ENCODE data around the gene TOM1L1.

Gene TOM1L1

GRCh38 chr17:54947396-54947795 lies 46.7 kb downstream of the TOM1L1 start:
- no peak for DNase-seq (ENCODE audit: low spot score)

DNA sequence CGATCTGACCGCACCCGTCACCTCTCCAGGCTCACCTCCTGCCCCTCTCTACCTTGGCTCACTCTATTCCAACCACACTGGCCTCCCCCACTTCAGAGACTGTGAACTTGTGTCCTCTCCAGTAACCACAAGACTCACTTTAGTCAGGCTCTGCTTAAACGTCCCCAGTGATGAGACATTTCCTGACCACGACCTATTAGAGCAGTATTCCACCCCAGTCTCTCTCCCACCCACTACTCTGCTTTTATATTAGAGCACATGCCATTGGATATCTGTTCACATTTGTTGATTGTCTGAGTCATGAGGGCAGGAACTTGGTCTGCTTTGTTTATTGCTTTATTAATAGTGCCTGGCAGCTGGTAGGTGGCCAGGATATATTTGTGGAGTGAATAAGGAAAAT lies 47.7 kb downstream of the TOM1L1 start:
- DNase-seq (ENCODE audit: low spot score) = no peak

- no peak for DNase-seq (ENCODE audit: low spot score)
Observed at GRCh38 chr17:54950116-54950515, 49.5 kb downstream of the TOM1L1 start.

DNA sequence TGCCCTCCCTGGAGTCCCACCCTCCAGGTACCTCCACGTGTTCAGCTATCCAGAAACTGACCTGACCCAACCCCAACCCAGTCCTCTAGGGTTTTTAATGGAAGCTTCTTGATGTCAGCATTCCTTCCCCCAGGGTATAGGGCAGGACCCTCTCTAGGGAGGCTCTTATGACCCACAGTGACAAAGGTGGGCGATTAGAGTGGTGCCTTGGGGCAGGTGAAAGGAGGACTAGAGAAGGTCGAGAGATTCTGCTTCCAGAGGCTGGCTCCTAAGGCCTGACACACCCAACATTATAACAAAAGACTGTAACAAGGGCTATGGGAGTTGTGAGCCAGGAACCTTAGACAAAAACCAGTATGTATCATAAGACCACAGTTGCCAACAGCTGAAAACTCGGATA lies 50.6 kb downstream of the TOM1L1 start:
- no peak for DNase-seq (ENCODE audit: low spot score)

- DNase-seq (ENCODE audit: low spot score) = no peak
Observed at GRCh38 chr17:54956791-54957190, 56.1 kb downstream of the TOM1L1 start.

DNA sequence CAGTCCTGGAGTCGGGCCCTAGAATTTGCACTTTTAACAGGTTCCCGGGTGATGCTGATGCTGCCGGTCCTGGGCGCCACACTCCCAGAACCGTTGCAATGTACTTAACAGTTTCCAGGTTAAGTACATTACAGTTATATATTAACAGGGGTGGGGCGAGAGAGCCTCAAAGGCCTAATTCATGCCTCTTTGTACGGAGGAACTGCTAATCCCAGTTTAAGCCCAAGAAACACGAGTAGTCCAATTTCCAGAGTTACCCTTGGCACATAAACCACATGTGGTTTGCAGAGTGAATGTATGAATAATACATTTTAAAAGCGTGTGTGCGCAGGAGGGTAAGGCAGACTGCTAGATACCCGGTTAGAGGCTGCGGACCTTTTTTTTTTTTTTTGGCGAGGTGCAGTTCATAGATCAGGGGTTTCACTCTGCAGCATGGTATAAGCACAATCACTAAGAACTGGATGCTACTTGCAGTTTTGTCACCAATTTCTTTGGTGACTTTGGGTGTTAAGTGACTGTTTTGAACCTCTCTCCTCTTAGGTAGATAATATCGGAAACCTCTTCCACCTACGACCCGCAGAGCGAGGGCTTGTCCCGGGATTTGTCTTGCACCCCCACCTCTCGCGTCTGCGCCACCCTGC lies 67.1 kb downstream of the TOM1L1 start:
- peak; percentile 54 for DNase-seq (ENCODE audit: low spot score)

DNA sequence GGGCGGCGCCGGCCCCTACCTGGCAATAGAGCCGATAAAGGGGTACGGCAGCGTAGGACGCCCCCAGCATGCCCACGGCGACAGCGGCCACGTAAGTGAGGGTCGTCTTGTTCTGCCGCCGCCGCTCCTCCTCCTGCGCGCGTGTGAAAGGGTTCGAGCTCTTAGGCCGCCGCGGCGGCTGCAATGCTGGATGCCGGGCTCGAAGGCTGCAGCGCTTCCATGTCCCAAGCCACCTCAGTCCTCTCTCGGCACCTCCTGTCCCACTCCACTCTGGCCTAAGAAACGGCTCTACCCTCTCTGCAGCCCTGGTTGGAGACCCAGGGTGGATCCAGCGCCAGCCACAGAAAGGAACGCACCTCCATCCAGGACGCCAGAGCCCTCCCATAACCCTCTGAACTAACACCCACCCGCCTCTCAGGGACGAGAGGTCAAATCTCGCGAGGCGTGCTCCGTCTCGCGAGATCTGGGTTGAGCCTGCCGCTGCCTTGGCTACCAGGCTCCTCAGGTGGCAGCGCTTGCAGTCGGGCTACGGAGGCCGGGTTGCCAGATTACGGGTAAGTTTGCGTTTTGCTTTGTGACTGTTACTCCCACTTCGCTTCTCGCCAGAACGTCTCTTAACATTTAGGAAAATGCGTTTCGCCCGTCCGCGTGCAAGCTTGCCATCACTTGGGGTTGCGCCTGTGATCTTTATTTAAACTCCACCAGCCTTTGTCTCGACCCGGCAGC lies 67.8 kb downstream of the TOM1L1 start, which contains the start of the genes COX11 and STXBP4:
Gene COX11 (minus strand): TSS at position 393 of the 726 bp plus-strand sequence. CDS start 8 bp downstream, at position 385.
Gene STXBP4 (plus strand): TSS at position 504 of the 726 bp plus-strand sequence. CDS start 17,455 bp downstream, outside the sequence.
- peak; percentile 96 for DNase-seq (ENCODE audit: low spot score)

GRCh38 chr17:54968988-54969332 lies 68.3 kb downstream of the TOM1L1 start:
- peak; percentile 8 for DNase-seq (ENCODE audit: low spot score)

GRCh38 chr17:54969658-54970572 lies 69.3 kb downstream of the TOM1L1 start:
- no peak for DNase-seq (ENCODE audit: low spot score)

DNA sequence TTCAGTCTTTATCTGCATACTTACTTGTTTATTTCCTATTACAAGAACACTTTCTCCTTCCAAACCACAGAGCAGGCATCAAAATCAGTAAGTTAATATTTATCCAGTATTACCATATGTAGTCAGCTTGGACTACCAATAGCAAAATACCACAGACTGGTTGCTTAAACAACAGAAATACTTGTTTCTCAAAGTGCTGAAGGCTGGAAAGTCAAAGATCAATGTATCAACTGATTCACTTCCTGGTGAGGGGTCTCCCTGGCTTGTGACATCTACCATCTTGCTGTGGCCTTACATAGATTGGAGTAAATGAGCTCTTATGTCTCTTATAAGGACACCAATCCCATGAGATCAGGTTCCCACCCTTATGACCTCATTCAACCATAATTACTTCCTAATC lies 70.5 kb downstream of the TOM1L1 start:
- no peak for DNase-seq (ENCODE audit: low spot score)

GRCh38 chr17:54971901-54972300 lies 71.2 kb downstream of the TOM1L1 start:
- no peak for DNase-seq (ENCODE audit: low spot score)

GRCh38 chr17:54972406-54973138 lies 71.9 kb downstream of the TOM1L1 start:
- DNase-seq (ENCODE audit: low spot score) = no peak

DNA sequence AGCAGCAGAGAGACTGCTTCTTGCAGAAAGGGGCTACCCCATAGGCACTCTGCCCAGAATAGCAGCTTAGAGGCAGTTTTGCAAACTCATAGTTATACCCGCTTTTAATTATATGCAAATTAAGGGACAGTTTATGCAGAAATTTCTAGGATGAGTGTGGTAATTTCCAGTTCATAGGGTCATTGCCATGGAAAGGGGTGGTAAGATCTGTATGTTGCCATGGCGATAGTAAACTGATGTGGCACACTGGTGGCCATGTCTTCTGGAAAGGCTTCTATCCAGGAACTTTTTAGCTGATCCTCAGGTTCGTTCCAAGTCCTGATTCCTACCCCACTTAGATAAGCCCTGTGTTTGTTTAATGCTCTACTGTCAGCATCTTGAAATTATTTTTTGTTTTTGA lies 74.1 kb downstream of the TOM1L1 start:
- DNase-seq (ENCODE audit: low spot score) = no peak

- DNase-seq (ENCODE audit: low spot score) = no peak
Observed at GRCh38 chr17:54976316-54976715, 75.7 kb downstream of the TOM1L1 start.

DNA sequence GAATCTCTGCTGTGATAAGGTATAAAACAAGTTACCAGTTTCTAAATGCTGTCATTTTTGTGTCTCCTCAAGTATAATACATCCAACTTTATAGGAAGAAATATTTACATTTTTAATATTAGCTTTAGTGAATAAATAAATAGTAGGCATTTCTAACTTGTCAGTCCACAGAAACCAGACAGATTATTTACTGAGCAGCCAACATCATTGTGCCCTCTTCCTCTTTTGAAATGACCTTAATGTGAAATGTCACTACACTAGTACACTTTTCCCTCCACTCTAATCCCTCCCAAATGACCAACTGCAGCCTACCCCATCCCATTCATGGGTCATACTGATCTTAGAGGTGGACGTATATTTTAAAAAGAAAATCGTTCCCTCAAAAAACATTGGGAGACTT lies 77.1 kb downstream of the TOM1L1 start:
- DNase-seq (ENCODE audit: low spot score) = no peak

- no peak for DNase-seq (ENCODE audit: low spot score)
Observed at GRCh38 chr17:54979657-54980056, 79.0 kb downstream of the TOM1L1 start.

- no peak for DNase-seq (ENCODE audit: low spot score)
Observed at GRCh38 chr17:54980375-54980774, 79.7 kb downstream of the TOM1L1 start.

- DNase-seq (ENCODE audit: low spot score) = no peak
Observed at GRCh38 chr17:54982399-54982798, 81.7 kb downstream of the TOM1L1 start.

GRCh38 chr17:54983260-54983659 lies 82.6 kb downstream of the TOM1L1 start:
- DNase-seq (ENCODE audit: low spot score) = no peak

- DNase-seq (ENCODE audit: low spot score) = no peak
Observed at GRCh38 chr17:54985476-54985875, 84.8 kb downstream of the TOM1L1 start.

DNA sequence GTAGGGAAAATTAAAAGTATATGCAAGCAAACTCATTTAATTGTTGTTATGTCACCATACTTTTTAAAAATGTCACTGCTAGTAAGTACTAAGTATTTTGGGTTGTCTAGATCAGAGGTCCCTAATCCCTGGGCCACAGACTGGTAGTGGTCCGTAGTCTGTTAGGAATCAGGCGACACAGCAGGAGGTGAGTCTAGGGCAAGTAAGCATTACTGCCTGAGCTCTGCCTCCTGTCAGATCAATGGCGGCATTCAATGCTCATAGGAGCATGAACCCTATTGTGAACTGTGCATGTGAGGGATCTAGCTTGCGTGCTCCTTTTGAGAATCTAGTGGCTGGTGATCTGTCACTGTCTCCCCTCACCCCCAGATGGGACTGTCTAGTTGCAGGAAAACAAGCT lies 89.5 kb downstream of the TOM1L1 start:
- no peak for DNase-seq (ENCODE audit: low spot score)

- DNase-seq (ENCODE audit: low spot score) = no peak
Observed at GRCh38 chr17:54991567-54991966, 90.9 kb downstream of the TOM1L1 start.

All from putamen (tissue), 1 donor.